LNCaP clone FGC (cell line): Measurements from ENCODE around the gene PHACTR2.

Experiments used
- DNase-seq: peaks from one replicate; pipeline ENCODE4 v3.0.0-alpha.2; 2011; ENCODE audit warnings: low read depth
- H3K4me3 ChIP-seq: 2 replicates; pipeline ENCODE4 v1.5.1; 2011; ENCODE audit warnings: mild to moderate bottlenecking, low read depth, low read length, control low read depth
- TF ChIP-seq, protein P1 (sequence below): IDR thresholded peaks from 2 replicates; pipeline ENCODE4 v1.5.1; 2012; ENCODE audit warnings: mild to moderate bottlenecking; ENCODE audit not compliant: control insufficient read depth, insufficient read depth; ENCODE audit errors: extremely low read depth

Gene PHACTR2

DNA sequence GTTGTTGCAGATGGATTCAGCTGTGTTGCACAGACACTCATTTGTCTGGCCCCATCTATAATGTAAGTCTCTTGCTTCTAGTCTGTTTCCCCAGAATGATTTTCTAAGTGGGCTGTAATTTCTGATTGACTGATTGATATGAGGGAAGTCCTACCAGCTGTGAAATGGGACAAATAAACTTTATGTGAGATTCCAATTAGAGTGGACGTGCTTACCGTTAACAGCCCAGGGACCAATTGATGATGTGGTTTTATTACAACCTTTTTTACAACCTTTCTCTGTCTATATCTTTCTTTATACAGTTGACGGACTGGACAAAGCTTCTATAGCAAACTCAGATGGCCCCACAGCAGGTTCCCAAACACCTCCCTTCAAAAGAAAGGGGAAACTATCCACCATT, 33.9 kb downstream of the PHACTR2 start:
- DNase-seq = no peak
- H3K4me3 ChIP-seq = no peak overlapping the region
- TF ChIP-seq, protein P1, sequence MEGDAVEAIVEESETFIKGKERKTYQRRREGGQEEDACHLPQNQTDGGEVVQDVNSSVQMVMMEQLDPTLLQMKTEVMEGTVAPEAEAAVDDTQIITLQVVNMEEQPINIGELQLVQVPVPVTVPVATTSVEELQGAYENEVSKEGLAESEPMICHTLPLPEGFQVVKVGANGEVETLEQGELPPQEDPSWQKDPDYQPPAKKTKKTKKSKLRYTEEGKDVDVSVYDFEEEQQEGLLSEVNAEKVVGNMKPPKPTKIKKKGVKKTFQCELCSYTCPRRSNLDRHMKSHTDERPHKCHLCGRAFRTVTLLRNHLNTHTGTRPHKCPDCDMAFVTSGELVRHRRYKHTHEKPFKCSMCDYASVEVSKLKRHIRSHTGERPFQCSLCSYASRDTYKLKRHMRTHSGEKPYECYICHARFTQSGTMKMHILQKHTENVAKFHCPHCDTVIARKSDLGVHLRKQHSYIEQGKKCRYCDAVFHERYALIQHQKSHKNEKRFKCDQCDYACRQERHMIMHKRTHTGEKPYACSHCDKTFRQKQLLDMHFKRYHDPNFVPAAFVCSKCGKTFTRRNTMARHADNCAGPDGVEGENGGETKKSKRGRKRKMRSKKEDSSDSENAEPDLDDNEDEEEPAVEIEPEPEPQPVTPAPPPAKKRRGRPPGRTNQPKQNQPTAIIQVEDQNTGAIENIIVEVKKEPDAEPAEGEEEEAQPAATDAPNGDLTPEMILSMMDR = no peak

DNA sequence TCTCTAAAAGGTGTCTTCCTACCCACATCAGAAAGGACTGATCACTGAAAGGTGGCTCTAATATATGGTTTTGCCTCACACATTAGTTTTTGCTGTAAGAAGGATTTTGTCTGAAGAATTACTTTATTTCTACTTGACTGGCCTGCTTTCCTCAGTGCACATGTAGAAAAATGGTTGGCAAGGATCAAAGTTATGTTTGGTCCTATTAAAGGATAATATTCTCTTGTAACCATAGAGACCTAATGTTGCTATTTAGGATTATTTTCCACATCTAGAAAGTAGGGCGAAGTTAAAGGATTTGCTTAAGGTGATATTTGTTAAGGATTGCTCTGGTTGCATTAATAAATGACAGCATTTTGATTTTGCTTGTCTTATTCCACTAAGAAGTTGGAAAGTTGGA, 40.7 kb downstream of the PHACTR2 start:
- no peak for DNase-seq
- H3K4me3 ChIP-seq = no peak overlapping the region
- TF ChIP-seq, protein P1 = no peak

DNA sequence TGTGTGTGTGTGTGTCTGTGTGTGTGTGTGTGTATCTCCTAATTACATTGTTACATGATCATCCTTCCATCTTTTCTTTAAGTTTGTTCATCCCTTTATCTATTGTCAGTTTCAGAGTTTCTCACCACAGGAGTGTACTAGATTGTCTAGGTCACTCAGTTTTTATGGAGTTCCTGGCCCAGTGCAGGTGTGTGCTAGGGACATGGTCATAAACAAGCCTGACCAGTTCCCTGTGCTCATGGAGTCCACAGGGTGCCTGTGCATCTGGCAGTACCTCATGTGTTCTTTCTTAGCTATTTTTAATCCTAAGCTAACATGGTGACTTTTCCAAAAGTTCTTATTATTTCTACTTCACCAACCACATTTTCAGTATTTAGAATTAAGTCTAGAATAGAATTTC, 43.9 kb downstream of the PHACTR2 start:
- H3K4me3 ChIP-seq = no peak overlapping the region
- TF ChIP-seq, protein P1 = no peak
- DNase-seq = peak; percentile 87

DNA sequence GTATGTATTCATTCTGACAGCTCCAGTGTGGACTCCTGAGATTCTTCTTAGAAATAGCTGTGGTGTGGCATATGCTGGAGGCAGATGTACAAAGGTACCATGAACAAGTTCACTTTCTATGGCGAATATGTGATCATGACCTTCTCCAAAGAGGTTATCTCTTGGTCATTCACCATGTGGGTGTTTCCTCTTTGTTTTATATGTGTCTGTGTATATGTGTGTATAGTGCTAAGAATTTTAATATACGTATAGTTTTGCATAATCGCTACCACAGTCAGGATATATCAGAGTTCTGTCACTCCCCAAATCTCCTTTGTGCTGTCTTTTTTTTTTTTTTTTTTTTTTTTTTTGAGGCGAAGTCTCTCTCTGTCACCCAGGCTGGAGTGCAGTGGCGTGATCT, 47.1 kb downstream of the PHACTR2 start:
- no peak overlapping the region for H3K4me3 ChIP-seq
- no peak for DNase-seq
- TF ChIP-seq, protein P1 = no peak

DNA sequence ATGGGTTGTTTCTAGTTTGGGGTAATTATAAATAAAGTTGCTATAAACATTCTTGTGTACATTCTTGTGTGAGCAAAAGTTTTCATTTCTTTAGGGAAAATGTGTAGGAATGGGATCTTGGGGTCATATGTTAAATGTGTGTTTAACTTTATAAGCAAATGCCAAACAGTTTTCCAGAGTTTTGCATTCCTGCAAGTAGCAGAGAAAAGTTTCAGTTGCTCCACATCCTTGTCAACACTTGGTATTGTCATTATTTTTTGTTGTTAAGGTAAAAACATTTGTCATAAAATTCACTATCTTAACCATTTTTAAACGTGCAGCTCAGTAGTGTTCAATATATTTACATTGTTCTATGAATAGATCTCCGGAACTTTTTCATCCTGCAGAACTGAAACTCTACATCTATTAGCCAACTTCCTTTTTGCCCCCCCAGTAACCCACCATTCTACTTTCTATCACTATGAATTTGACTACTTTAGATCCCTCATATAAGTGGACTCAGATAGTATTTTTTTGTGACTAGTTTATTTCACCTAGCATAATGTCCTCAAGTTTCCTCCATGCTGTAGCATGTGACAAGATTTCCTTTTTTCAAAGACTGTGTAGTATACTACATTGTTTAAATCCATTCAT, 48.4 kb downstream of the PHACTR2 start:
- DNase-seq = no peak
- TF ChIP-seq, protein P1 = no peak
- no peak overlapping the region for H3K4me3 ChIP-seq

DNA sequence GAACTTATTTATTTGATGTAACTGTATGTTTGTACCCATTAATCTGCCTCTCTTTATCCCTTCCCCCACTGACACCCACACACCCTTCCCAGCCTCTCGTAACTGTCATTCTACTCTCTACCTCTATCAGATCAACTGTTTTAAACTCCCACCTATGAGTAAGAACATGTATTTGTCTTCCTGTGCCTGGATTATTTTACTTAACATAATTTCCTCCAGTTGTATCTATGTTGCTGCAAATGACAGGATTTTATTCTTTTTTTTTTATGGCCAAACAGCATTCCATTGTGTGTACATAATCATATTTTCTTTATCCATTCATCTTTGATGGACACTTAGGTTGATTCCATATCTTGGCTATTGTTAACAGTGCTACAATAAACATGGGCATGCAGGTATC, 49.3 kb downstream of the PHACTR2 start:
- DNase-seq = no peak
- H3K4me3 ChIP-seq = no peak overlapping the region
- TF ChIP-seq, protein P1 = no peak

DNA sequence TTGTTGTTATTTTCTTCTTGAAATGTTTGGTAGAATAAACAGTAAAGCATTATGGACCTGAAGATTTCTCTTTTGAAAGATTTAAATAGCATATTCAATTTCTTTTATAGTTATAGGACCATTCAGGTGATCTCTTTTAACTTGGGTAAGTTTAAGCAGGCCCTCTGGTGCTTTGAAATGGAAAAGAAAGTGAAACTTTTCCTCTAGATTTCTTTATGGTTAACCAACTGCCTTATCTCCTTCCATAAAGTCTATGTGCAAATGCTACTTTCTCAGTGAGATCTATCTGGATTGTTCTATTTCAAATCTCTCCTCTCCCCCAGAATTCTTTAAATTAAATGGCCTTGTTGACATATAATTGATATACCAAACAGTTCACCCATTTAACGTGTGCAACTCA, 54.0 kb downstream of the PHACTR2 start:
- DNase-seq = no peak
- H3K4me3 ChIP-seq = no peak overlapping the region
- TF ChIP-seq, protein P1 = no peak
